Psoas muscle (tissue), 8 donors: Measurements from ENCODE around the gene C14orf119. TPM values are rescaled to one million over a fixed set of nuclear protein-coding genes. Genes with fewer than 3 reads are reported as not detected.
A peak's percentile ranks its signal among the peaks of the same experiment; 100 is the strongest.

Experiments used
- ATAC-seq, 4 donors: fragments of 200-7000 bp; cut with Tn5 transposase; one replicate each; pipeline ENCODE4 v1.9.1; 2020; ENCODE audit warnings: moderate library complexity in 3 of 4, mild to moderate bottlenecking in 2 of 4
- DNase-seq, 2 donors: peaks; one replicate each; pipeline ENCODE4 v3.0.0-alpha.2; 2020
- H3K27ac ChIP-seq: fragments of 200-600 bp; one replicate; pipeline ENCODE4 v1.8.0; 2022
- H3K27me3 ChIP-seq, 3 donors: fragments of 200-600 bp in 1 of 3; one replicate each; pipeline versions ENCODE4 v1.6.1 to v1.8.0; 2013 to 2022; ENCODE audit warnings: low read length in 2 of 3, mild to moderate bottlenecking in 2 of 3, moderate library complexity in 1 of 3; ENCODE audit not compliant: insufficient read depth in 3 of 3
- H3K36me3 ChIP-seq, 2 donors: fragments of 200-600 bp in 1 of 2; one replicate each; pipeline versions ENCODE4 v1.6.1 to v1.8.0; 2013 to 2022; ENCODE audit warnings: low read depth in 1 of 2, mild to moderate bottlenecking in 1 of 2, moderate library complexity in 1 of 2; ENCODE audit not compliant: insufficient read depth in 1 of 2
- H3K4me1 ChIP-seq: fragments of 200-600 bp; one replicate; pipeline ENCODE4 v1.8.0; 2022
- H3K4me3 ChIP-seq: fragments of 200-600 bp; one replicate; pipeline ENCODE4 v1.8.0; 2022; ENCODE audit warnings: mild to moderate bottlenecking
- H3K9me3 ChIP-seq: fragments of 200-600 bp; one replicate; pipeline ENCODE4 v1.8.0; 2022
- WGBS, 3 donors: extraction: QIAGEN DNeasy Blood & Tissue Kit; methylation state at CpG; one replicate each; pipeline versions ENCODE4 v1.1.6 to v1.1.7; 2013; 5-methylcytosine and 5-hydroxymethylcytosine counted together
- intact Hi-C, 2 donors: fragments of 100-400 bp; cut with DNase I; formaldehyde crosslinking; loops; one replicate each; pipeline versions ENCODE4 v1.11.0 to v1.14.2; 2022
- polyA plus RNA-seq, 3 donors: library from polyadenylated mRNA; stranded (reverse); fragments of 200-250 nt; gene quantifications; one replicate each; pipeline ENCODE4 v1.2.3, GENCODE V29; 2013
- total RNA-seq, 4 donors: library from RNA; stranded (reverse); fragmentation: NEBNext Ultra II Directional in 2 of 4; extraction: Animal tissue kit (Norgen Biotek cat#: 25700) in 2 of 4; gene quantifications; one replicate each; pipeline versions ENCODE4 v1.2.1 to v1.2.4, GENCODE V29; 2021 to 2023
- TF ChIP-seq, protein P1 (sequence below): fragments of 200-600 bp; IDR thresholded peaks from one replicate; pipeline ENCODE4 v1.8.0; 2022; ENCODE audit warnings: antibody characterized with exemption
- donor health status: healthy with polysubstance abuse.
- donor health status: DM: no; HTN: no; CAD: no; lungs with moderate emphysema.
- donor health status: Bipolar disorder and iron deficiency.
- donor health status: healthy.
- donor health status: DM: yes; HTN: yes; CAD: no.
- donor health status: DM: no; HTN: no; CAD: no.
- donor health status: DM: no; HTN: no; CAD: no.
- donor health status: DM: yes; HTN: yes; CAD: no.

C14orf119 gene
- total and polyA plus RNA-seq, 7 donors = 23.2 to 65.3 (median 28.8) TPM

DNA sequence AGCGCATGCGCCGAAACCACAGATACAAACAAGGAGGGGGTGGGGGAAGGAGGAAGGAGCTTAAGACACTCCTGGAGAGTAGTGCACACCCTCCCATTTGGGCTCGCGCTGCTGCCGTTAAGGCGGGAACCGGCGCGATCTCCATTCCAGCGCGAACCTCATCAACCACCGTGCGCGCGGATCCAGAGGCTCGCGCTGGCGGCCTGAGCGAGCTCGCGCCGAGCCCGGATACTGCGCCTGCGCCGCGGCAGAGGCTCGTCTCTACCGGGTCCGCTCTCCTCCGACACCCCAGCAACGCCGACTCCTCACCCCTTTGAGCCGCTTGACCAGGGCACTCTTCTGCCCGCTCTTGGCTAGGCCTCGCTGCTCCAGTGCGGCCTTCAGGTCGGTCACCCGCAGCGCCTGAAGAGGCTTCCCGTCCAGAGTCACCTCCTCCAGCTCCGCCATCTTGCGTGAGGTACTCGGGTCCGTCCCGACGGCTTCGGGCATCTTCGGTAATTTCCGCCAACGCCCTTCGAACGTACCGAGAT, 574 bp upstream of the C14orf119 start, which contains the start of gene ACIN1:
Gene ACIN1 (minus strand): TSS at position 471 of the 530 bp plus-strand sequence. CDS start 24 bp downstream, at position 447.
- Histone ChIP-seq H3K27me3 (no peaks in the 10 kb centered on the region), H3K27ac (peak within 1 kb of the TSS; percentile 99), H3K4me3 (peak within 1 kb of the TSS; percentile 97), H3K36me3 (peaks cover 12 to 64% of the 10 kb centered on the region in 2 donors), H3K9me3 (no peaks in the 10 kb centered on the region), H3K4me1 (peaks cover 30% of the 10 kb centered on the region)
- WGBS, 3 donors = 0% methylated on average over 46 to 55 of the region's 55 CpGs
- ATAC-seq (peak; percentile 59 to 76 (median 61)), DNase-seq (no peak)
- TF ChIP-seq, protein P1, sequence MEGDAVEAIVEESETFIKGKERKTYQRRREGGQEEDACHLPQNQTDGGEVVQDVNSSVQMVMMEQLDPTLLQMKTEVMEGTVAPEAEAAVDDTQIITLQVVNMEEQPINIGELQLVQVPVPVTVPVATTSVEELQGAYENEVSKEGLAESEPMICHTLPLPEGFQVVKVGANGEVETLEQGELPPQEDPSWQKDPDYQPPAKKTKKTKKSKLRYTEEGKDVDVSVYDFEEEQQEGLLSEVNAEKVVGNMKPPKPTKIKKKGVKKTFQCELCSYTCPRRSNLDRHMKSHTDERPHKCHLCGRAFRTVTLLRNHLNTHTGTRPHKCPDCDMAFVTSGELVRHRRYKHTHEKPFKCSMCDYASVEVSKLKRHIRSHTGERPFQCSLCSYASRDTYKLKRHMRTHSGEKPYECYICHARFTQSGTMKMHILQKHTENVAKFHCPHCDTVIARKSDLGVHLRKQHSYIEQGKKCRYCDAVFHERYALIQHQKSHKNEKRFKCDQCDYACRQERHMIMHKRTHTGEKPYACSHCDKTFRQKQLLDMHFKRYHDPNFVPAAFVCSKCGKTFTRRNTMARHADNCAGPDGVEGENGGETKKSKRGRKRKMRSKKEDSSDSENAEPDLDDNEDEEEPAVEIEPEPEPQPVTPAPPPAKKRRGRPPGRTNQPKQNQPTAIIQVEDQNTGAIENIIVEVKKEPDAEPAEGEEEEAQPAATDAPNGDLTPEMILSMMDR = no peak
- intact Hi-C loops = no loop called here

DNA sequence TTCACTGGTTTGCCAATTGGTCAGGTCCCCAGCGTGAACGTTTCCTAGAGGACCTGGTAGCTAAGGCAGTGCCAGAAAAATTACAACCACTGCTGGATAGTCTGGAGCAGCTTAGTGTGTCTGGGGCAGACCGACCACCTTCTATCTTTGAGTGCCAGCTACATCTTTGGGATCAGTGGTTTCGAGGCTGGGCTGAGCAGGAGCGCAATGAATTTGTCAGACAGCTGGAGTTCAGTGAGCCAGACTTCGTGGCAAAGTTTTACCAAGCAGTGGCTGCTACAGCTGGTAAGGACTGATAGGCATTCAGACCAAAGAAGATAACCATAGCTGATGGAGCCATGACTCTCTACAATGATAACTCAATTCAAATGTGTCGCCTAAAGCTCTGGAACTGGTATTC, 2.5 kb downstream of the C14orf119 start:
- WGBS, 3 donors = 64 to 76% (median 75%) methylated on average over 7 of the region's 7 CpGs
- H3K27me3 ChIP-seq = no peaks in the 10 kb centered on the region
- H3K9me3 ChIP-seq = no peaks in the 10 kb centered on the region
- H3K4me1 ChIP-seq = peaks cover 22% of the 10 kb centered on the region
- DNase-seq (no peak), ATAC-seq (no peak)
- TF ChIP-seq, protein P1 = no peak
- peaks cover 2 to 33% of the 10 kb centered on the region in 2 donors for H3K36me3 ChIP-seq
- intact Hi-C loops = no loop called here
- H3K27ac ChIP-seq = no peak overlapping the region
- H3K4me3 ChIP-seq = no peak overlapping the region

DNA sequence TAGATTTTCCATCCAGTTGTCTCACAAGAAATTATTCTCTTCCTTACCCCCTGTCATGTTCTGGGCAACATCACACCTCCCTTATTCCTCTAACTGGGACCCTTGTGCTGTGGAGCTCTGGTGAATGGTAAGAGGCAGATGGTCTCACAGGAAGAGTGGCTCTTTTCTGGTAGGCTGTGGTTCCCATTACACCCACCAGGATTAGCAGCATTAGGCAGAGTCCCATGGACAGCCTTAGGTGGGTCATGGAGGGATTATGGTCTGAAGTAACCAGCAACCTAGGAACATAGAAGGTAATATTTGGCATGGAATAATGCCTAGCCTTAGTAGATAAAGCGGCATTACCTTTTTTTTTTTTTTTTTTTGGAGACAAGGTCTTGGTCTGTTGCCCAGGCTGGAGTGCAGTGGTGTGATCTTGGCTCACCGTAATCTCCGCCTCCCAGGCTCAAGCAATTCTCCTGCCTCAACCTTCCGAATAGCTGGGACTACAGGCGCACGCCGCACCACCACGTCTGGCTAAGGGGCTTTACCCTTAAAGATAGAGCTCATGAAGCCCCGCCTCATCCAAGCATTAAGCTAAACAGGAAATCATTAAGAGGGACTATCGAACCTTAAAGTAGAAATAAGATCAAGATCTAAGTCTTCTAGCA, 4.0 kb downstream of the C14orf119 start:
- H3K36me3 ChIP-seq = peaks cover 0 to 24% of the 10 kb centered on the region in 2 donors
- DNase-seq (no peak), ATAC-seq (no peak)
- TF ChIP-seq, protein P1 = no peak
- H3K9me3 ChIP-seq = no peaks in the 10 kb centered on the region
- H3K27ac ChIP-seq = no peak overlapping the region
- WGBS, 3 donors = 88 to 93% (median 89%) methylated on average over 10 of the region's 10 CpGs
- peaks cover 14% of the 10 kb centered on the region for H3K4me1 ChIP-seq
- H3K4me3 ChIP-seq = no peak overlapping the region
- intact Hi-C loops = no loop called here
- H3K27me3 ChIP-seq = no peaks in the 10 kb centered on the region

DNA sequence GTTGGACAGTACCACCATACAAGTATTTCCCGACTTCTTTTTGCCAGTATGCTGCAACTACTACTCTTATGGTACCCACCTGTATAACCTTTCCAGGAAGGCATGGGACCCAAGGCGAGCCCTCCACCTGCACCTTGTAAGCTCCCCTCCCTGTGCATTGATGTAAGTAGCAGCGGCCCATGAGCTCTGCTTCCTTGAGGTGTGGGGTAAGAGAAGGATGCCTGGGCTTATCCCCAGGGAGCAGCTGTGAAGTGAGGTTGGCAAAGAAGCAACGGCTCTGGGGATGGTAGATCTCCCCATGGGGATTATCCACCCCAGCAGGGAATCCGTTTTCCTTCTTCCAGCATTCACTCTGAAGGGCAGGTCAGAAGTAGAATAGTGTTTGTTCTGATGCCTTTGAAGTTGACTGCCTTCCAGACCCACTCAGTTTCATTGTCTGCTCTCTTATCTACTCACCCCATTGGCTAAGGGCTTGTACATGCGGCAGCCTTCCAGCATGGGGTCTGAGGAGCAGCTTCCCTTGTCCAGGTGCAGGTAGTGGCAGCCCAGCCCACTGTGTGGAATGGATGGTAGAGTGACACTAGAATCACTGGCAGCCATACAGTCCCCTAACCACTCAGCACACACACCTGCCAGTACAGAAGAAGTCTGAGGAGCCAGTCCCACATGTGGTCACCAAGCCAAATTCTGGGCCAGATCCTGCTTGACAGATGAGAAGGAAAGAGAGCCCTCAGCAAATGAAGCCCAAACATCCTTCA, 6.1 kb downstream of the C14orf119 start:
- H3K4me3 ChIP-seq = no peak overlapping the region
- intact Hi-C loops = no loop called here
- no peaks in the 10 kb centered on the region for H3K9me3 ChIP-seq
- no peak overlapping the region for H3K27ac ChIP-seq
- H3K4me1 ChIP-seq = peaks cover 13% of the 10 kb centered on the region
- H3K27me3 ChIP-seq = no peaks in the 10 kb centered on the region
- H3K36me3 ChIP-seq = peaks cover 0 to 24% of the 10 kb centered on the region in 2 donors
- TF ChIP-seq, protein P1 = no peak
- ATAC-seq = no peak
- WGBS, 3 donors = 74 to 80% (median 77%) methylated on average over 6 of the region's 6 CpGs
- no peak for DNase-seq
